SK-MEL-5 (cell line): ENCODE results near the gene CCDC74A. TPM values are rescaled to one million over a fixed set of nuclear protein-coding genes. Genes with fewer than 3 reads are reported as not detected.
"Not testable (repeated sequence)": the region's sequence is repeated elsewhere in the genome, so short reads cannot be mapped to it uniquely, and the experiment has no call there.

Experiments used
- DNase-seq: peaks from one replicate; pipeline ENCODE4 v3.0.0-alpha.2; 2016; ENCODE audit warnings: low read depth, low spot score
- in situ Hi-C: cut with HindIII; loops from 2 replicates; pipeline ENCODE4 v1.10.0; 2016; ENCODE audit warnings: low sequenced_read_pairs, high pct_unique_total_duplicates, low pct_unique_long_range_greater_than_20kb
- total RNA-seq: library from RNA; depleted of rRNA; stranded (reverse); fragments of >200 nt; shearing (Covaris generic); gene quantifications from 2 replicates; pipeline ENCODE4 v1.2.3, GENCODE V29; 2014

The CCDC74A gene
- total RNA-seq, 1 experiment from 2014 or later: 3.8 TPM

DNA sequence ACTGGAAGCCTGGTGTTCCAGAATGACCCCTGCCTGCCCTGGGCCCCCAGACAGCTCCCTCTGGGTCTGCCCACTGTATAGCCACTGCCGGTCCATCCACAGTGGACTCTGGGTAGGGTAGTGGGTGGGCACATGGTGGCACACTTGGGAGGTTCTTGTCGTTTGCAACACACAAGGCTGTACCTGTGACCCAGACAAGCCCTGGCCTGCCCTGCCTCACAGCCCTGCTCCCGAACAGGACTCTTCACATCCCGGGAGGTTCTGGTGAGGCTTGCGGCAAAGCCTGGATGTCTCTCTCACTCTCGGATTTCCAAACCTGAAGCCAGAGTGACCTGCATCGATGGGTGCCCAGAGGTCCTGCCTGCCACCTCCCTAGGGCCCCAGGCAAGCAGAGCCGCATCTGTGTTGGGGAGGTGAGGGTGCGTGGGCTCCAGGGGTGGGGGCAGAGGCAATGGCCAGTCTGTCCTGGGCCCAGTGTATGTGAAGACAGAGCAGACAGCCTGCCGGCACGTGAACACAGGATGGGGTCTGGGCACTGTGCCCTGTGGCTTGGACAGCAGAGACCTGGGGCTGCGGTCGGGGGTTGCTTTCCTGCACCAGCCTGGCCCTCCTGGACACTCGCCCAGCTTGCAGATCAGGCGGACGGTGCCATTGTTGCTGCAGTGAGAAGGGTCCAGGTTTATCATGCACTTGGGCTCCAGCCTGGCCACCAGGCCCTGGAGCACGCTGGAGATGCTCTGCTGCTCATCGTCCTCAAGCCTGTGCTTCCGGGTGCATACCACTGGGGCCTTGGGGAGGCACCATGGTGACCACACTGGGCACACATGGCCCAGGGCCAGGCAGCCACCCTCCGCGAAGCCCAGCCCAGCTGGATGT lies 8.5 kb downstream of the CCDC74A start:
- in situ Hi-C loops, DNase-seq: not testable (repeated sequence)

DNA sequence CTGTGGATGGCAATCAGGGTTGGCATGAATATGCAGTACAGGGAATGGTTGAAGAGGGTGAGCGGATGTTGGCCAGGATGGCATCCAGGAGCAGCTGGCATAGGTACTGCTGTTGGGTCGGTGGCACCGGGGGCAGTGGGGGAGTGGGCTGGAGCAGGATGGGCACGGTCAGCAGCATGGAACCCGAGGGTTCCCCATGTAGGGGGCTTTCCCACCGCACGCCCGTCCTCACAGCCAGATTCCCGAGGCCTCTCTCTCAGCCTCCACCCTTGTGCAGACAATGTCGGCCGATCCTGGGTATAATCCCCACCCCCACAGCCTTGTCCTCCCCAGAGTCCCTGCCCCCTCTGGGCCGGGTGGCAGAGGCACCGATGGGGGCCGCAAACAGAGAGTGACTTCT lies 9.2 kb downstream of the CCDC74A start:
- in situ Hi-C loops: not testable (repeated sequence)

DNA sequence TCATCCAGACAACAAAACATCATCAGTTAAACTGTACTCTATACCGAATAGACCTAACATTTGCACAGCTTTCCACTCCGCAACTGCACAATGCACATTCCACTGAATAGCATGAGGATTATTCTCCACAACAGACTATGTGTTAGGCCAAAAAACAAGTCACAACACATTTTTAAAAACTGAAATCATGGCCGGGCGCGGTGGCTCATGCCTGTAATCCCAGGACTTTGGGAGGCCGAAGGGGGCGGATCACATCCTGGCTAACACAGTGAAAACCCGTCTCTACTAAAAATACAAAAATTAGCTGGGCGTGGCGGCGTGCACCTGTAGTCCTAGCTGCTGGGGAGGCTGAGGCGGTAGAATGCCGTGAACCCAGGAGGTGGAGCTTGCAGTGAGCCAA lies 11.2 kb downstream of the CCDC74A start:
- DNase-seq, in situ Hi-C loops: not testable (repeated sequence)

More for the DNA sequence above, 9.2 kb downstream of the CCDC74A start:
- not testable (repeated sequence) for DNase-seq

DNA sequence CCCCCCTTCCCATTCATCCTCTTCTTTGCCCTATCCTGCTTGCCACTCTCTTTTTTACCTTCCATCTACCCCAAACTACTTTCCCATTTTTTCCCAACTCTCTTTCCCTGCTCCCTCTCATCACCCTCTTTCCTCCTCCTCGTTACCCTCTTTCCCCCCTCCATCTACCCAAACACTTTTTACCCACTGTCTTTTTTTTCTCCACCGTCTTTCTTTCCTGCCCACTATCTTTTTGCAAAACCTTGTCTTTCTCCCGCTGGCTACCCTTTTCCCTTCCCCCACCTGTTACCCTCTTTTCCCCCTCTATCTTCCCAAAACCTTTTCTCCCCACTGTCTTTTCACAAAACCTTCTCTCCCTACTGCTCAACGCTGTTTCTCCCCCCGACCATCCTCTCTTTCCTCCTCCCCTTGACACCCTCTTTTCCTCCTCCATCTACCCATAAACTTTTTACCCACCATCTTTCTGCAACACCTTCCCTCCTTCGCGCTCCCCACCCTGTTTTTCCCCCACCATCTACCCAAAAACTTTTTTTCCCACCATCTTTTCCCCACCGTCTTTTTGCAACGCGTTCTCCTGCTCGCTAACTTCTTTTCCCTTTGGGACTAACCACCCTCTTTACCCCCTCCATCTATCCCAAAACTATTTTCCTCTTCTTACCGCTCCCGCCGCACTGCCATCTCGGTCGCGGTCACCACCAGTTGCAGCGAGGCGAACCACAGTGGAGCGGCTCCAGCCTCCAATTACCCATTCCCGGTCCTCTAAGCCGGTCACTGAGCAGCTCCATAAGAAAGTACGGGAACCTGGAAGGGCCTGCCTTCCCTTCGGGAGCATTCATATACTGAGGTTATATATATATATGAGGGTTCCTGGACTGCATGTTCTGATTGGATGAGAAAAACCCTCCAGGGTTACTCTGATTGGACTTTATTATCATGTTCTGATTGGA lies 15.0 kb downstream of the CCDC74A start:
- in situ Hi-C loops: no loop called here

DNA sequence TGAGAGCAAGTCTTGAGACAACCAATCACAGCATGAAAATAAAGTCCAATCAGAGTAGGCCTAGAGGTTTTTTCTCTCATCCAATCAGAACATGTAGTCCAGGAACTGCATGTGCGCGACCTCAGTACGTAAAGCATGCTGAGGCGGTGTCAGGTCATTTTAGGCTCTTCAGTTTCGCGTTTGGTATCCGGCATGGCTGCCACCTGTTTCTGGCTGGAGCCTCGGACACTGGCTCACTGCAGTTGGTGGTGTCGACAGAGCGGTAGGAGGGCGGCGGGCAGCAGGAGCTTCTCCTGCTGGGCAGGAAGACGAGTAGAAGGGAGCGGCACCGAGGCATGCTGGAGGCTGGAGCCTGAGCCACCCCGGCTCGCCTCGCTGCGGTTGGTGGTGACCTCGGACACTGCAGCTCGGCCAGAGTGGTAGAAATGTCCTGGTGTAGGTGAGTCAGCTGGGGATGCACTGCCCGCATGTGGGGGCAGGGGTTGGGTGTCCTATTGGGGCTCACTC lies 15.8 kb downstream of the CCDC74A start:
- in situ Hi-C loops: no loop called here
- no peak for DNase-seq

More for the DNA sequence above, 15.0 kb downstream of the CCDC74A start:
- DNase-seq: no peak

DNA sequence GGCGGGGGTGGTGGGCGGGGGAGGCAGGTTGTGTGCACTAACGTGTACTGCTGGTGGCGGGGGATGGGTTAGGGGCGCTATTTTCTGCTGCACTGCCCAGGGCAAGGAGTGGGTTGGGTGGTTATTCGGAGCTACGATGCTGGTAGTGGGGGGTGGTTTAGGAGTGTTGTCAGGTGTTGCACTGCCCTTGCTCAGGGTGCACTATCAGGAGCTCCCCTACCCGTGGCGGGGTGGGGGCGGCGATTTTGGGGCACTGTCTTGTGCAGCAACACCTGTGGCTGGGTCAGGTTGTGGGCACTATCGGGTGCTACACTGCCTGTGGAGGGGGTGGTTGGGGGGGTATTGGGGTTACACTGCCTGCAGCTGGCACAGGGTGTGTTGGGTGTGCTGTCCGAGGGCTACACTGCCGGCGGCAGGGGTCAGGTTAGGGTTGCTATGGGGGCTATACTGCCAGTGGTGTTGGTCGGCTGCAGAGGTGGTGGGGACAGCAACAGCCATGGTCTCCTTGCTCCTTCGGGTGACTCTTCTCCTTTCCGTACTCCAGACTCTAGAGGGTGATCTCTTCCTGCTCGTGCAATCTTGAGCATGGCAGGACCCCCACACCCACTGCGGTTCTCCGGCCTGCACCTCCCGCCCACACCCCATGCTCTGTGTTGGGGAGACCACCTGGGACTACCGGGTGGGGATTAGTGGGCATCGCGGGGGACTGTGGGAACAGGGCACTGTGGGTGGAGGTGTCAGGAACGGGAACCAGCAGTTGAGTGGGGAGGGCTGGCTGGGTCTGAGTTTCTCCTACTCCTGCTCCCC lies 16.5 kb downstream of the CCDC74A start:
- in situ Hi-C loops, DNase-seq: not testable (repeated sequence)

DNA sequence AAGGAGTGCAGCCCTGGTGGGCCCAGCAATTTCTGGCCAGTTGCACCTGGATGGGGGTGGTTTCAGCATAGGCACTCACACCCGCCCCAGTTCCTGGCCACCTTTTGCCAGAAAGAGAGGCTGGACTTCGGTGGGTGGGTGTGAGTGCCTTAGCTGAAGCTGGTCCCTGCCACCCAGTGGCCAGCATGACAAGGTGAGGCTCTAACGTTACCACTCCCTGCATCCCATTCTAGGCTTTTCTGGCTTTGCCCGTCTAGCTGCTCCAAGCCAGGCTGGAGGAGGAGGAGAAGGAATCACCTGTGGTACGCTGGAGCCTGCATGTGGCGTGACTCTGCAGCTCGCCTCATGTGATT lies 17.1 kb downstream of the CCDC74A start:
- DNase-seq, in situ Hi-C loops: not testable (repeated sequence)

DNA sequence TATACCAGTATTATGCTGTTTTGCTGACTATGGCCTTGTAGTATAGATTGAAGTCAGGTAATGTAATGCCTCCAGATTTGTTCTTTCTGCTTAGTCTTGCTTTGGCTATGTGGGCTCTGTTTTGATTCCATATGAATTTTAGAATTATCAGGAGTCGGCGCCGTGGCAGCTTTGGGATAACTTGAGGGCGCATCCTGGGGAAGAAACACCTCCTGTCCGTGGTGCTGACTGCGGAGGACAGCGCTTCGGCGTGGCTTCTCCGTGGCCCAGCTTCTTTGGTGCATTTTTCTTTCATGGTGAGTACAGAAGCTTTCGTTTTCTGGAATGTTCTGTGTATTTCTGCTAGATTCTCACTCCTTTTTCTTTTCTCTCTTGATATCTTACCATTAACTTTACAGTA lies 25.2 kb downstream of the CCDC74A start:
- in situ Hi-C loops: no loop called here
- no peak for DNase-seq

DNA sequence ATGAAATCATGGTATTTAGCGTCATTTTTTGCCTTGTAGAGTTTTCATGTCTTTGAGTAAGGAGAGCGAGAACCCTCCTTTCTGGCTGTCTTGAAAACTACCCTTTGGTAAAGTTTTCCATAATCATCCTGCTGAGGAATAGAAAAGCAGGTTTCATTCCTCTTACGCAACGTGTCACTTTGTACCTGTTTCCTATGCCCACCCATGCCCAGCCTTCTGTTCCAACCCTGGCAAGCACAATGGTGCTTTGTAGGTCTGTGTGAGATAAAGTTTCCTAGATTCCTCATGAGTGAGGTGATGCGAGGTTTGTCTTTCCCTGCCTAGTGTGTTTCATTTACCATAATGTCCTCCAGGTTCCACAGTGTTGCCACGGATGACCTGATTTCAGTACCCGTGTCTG lies 29.3 kb downstream of the CCDC74A start:
- DNase-seq: no peak
- in situ Hi-C loops: no loop called here

DNA sequence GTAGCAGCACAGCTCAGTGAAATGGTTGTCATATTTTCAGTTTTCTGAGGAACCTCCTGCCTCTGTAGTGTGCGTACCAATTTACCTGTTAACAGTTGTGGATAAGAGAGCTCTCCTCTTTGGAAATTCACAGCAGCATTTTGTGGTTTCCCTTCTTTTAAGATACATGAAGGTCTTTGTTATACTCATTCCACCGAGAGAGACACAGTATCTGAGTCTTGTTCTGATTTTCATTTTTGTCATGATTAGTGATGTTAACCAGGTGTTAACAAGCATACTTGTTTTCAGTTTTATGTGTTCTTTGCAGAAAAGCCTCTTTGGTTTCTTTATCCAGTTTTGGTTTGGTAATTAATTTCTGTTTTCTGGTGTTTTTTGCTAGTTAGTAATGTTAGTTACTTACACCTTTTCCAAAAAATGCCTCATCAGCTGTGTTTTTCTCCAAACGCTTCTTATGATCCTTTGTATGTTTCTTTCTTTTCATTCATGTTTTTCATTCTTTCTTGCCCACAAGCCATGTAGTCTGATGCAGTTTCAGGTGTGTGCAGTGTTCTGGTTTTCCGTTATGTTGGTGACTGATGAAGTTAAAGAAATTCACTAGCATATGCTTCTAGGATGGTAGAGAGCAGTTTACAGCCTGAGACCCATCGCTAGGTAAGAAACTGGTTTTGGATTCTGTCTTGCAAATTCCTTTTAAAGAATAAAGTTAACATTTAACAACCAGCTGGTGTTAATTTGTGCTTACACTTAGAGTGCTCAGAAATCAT lies 30.1 kb downstream of the CCDC74A start:
- in situ Hi-C loops: no loop called here
- no peak for DNase-seq

DNA sequence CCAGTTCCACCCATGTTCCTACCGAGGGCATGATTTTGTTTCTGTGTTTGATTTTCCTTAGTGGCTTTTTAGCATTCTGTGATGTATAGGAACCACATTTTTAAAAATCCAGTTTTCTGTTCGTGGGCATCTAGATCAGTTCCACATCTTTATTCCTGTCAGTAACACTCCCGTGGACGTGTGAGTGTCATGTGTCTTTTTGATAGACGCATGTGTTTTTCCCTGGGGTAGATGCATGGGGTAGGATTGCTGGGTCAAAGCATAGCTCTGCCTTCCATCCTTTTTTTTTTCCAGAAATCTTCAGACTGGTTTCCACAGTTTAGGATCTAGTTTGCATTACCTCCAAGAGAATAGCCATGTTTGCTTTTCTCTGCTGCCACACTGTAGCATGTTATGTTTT lies 38.7 kb downstream of the CCDC74A start:
- no peak for DNase-seq
- in situ Hi-C loops: no loop called here

DNA sequence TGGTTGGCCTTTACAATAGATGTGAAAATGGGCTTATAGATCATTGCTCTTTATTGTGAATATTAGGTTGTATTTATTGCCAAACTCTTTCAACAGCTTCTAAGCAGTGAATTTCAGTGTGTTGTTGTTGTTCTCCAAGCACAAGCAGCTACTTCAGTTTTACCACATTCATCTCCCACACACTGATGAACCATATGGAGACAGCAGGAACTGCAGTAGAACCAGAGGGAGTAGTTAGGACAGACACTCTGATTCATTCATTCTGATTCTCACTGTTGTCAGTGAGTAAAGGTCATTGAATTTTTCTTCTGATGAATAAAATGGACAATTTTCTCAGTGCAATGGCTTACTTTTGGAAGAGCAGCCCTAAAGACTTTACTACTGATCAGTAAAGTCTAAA lies 40.2 kb downstream of the CCDC74A start:
- in situ Hi-C loops: no loop called here

DNA sequence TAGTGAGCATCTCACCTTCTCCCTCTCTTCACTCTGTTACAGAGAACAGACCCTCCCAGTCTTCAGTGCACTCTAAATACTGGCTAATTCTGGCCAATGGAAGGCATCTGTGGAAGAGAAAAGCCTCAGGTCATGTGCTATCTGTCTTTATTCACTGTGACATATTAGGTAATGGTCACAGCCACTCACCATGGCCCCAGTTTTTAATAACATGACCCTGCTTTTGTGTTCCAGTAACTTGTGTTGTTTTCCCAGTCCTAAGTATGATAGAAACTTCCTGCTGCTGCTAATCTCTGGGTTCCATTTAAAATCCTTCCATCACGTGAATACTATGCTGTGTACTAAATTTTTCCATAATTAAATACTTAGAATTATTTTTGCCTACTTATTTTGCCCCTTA lies 40.7 kb downstream of the CCDC74A start:
- DNase-seq, in situ Hi-C loops: not testable (repeated sequence)

More for the DNA sequence above, 40.2 kb downstream of the CCDC74A start:
- no peak for DNase-seq

DNA sequence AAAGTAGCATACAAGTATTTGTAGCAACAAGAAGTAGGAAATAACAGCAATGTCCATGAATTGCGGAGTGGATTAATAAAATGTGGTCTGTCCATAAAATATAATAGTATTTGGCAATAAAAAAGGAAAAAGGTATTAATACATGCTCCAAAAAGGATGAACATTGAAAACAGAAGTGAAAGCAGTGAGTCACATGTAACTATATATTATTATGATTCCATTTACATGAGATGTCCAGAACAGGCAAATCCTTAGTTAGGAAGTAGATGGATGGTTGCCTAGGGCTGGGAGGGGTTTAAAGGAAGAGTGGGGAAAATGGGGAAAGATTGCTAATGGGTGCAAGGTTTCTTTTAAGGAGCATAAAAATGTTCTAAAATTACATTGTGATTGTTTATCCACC lies 44.5 kb downstream of the CCDC74A start:
- no peak for DNase-seq
- in situ Hi-C loops: no loop called here

DNA sequence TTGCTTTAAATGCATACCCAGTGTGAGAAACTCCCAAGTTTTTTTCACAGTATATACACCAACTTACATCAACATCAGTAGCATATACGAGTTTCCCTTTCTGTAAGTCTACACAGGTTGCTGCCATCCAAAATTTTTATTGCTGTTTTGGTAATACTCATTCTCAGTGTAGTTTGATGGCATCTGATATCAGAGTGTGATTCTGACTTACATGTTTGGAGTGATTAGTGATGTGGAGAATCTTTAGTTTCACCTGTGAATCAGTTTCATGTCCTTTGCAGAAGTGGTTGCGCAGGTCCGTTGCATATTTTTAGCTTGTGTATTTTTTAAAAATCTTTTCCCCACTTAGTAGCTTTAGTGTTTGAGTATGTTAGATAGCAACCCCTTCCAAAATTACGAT lies 50.1 kb downstream of the CCDC74A start:
- in situ Hi-C loops: no loop called here
- no peak for DNase-seq

DNA sequence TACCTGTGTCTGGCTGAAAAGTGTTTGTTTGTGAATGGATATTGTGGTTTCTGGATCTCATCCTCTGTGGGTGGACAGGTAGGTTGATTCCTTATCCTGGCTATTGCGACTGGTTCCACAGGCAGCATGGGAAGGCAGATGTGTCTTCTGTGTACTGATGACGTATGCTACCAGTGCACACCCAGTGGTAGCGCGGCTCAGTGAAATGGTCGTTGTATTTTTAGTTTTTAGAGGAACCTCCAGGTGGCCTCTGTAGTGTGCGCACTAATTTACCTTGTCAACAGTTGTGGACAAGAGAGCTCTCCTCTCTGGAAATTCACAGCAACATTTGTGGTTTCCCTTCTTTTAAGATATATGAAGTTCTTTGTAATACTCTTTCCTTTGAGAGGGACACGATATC lies 52.5 kb downstream of the CCDC74A start:
- DNase-seq: no peak
- in situ Hi-C loops: no loop called here
